HG02981 (cell line): Measurements from ENCODE around the gene DNAJC11.

Experiments used
- ATAC-seq: cut with Tn5 transposase; IDR thresholded peaks from one replicate; pipeline ENCODE4 v1.9.1; 2021; ENCODE audit warnings: mild to moderate bottlenecking, moderate library complexity; ENCODE audit not compliant: unreplicated experiment

DNAJC11 gene

DNA sequence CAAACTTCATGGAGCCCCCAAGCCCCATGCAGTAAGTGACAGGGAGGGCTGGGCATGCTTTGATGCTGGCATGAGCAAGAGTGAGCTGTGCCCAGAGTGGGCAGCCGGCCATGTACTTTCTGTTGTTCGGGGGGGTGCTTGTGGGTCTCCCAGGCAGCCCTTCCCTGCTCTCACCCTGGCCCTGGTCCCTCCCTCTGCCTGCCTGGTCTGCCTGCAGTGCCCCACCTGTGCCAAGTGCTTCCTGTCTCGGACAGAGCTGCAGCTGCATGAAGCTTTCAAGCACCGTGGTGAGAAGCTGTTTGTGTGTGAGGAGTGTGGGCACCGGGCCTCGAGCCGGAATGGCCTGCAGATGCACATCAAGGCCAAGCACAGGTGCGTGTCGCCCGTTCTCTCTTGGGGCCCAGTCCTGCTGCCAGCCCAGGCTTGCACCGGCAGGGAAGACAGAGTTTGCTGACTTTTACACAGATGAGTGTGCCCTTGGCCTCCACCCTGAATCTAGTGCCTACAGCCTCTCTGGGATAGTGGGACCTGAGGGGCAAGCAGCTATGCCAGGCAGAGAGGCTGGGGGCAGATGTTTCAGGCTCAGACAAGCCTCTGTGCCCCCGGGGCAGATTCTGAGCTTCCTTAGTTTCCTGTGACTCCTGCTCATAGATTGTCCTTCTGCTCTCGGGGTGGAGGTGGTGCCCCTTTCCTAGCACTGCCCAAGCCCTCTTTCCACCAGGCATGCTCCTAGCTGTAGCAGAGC lies 114.2 kb downstream of the DNAJC11 start:
- ATAC-seq: no peak

DNA sequence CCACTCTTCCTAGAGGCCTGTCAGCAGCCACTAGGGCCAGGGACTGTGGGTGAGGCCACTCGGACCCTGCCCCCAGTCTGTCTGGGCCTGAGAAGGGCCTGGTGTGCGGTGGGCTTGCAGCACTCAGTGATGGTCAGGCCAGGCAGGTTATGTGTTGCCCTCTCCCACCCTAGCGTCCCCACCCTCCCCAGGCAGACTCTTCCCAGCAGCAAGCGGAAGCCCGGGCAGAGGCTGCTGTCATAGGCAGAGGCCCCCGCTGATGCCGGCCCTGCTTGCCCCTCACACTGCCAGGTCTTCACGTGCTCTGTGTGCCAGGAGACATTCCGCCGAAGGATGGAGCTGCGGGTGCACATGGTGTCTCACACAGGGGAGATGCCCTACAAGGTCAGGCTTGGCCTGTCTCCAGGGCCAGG lies 115.2 kb downstream of the DNAJC11 start:
- ATAC-seq: no peak

GRCh38 chr1:6585841-6586240 lies 115.8 kb downstream of the DNAJC11 start:
- ATAC-seq: no peak

DNA sequence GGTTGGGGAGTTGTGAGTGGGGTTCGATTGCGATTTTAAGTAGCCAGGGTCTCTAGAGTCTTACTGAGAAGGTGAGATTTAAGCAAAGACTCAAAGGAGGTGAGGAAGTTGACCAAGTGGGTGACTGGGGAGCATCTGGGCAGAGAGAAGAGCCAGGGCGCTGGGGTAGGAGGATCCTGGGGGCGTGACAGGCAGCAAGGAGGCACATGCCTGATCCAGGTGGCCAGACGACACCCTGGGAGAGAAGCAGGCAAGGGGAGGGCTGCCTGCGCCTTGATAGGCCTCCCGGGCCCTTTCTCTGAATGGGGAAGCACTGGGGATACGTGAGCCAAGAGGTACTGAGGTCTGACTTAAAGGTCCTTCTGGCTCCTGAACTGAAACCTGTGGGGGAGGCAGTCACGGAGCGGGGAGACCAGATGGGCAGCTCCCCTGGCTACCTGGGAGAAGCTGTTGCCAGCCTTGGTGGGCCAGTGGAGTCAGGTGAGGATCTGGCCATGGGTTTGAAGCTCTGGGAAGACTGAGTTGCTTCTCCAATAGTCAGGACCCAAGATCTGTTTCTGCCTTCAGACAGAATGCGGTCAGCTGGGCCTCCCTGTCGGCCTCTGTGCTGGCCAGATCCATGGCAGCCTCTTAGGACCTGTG lies 116.4 kb downstream of the DNAJC11 start:
- ATAC-seq: no peak
